SH-SY5Y (cell line): Measurements from ENCODE around the gene FGFR3.

Experiments used
- GATA2 ChIP-seq: IDR thresholded peaks from 2 replicates; pipeline ENCODE4 v1.6.1; 2011; ENCODE audit warnings: mild to moderate bottlenecking, low read depth, low read length
- GATA3 ChIP-seq: IDR thresholded peaks from 2 replicates; pipeline ENCODE4 v1.6.1; 2011; ENCODE audit warnings: low read depth, mild to moderate bottlenecking, low read length, moderate library complexity

DNA sequence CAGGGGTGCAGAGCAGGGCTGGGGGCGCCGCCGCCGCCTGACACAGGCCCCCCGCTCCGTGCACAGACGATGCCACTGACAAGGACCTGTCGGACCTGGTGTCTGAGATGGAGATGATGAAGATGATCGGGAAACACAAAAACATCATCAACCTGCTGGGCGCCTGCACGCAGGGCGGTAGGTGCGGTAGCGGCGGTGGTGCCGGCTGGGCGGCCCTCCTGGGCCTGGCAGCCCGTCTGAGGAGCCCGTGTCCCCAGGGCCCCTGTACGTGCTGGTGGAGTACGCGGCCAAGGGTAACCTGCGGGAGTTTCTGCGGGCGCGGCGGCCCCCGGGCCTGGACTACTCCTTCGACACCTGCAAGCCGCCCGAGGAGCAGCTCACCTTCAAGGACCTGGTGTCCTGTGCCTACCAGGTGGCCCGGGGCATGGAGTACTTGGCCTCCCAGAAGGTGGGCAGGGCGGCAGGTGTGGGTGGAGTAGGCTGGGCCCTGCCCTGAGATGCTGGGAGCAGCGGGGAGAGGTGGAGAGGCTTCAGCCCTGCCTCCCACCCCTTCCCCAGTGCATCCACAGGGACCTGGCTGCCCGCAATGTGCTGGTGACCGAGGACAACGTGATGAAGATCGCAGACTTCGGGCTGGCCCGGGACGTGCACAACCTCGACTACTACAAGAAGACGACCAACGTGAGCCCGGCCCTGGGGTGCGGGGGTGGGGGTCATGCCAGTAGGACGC lies 12.6 kb downstream of the FGFR3 start:
- TF ChIP-seq GATA2 (no peak), GATA3 (no peak)
